Retina (tissue), 1 donor: ENCODE measurements around the gene TTC19.
"Not testable (repeated sequence)": the region's sequence is repeated elsewhere in the genome, so short reads cannot be mapped to it uniquely, and the experiment has no call there.

Experiments
- DNase-seq: peaks from one replicate; pipeline ENCODE4 v3.0.0-alpha.2; 2016

Gene TTC19

DNA sequence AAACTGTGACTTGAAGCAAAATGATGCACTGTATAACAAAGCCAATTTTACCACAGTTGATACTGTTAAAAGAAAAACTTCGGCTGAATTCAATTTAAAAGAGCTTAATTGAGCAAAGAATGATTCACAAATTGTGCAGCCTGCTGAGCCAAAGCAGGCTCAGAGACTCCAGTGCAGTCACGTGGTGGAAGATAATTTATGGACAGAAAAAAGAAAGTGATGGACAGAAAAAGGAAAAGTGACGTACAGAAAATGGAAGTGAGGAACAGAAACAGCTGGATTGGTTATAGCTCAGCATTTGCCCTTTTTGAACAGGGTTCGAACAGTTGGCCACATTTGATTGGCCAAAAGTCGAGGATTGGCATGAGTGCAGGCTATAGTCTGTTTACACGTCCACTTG, 25.8 kb upstream of the TTC19 start:
- no peak for DNase-seq

DNA sequence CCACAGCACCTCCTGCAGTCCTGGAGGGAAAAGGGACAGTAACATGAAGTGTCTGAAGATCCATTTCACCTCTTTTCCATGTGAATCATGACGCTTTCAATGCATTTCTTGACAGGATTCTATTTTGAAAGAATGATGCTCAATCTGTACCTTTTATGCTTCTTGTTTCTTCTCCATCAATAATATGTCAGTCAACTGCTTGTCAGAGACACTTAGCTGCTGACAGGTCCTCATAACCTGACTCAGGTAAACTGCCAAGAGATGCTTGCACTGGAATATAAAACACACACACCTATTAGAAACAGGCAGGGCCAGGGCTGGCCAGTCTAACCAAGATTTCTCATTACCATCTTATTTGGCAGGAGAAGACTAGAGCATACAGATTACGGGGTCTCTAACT, 21.7 kb upstream of the TTC19 start:
- DNase-seq: no peak

DNA sequence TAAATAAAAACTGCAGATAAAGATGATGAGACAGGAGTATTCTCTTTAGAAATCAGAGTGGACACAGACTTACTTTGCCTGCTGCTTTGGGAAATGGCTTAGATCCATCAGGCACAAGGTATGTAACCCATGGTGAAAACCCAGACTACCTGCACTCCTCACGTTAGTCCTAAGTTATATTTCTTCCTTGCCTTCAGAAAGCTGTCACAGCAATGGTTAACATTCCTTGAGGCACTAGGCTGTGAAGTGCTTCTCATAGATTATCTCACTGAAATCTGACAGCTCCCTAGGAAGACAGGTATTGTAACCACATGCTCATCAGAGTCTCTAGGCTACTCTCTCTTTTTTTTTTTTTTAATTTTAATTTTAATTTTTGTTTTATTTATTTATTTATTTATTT, 21.0 kb upstream of the TTC19 start:
- no peak for DNase-seq

DNA sequence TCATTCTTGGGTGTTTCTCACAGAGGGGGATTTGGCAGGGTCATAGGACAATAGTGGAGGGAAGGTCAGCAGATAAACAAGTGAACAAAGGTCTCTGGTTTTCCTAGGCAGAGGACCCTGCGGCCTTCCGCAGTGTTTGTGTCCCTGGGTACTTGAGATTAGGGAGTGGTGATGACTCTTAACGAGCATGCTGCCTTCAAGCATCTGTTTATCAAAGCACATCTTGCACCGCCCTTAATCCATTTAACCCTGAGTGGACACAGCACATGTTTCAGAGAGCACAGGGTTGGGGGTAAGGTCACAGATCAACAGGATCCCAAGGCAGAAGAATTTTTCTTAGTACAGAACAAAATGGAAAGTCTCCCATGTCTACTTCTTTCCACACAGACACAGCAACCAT, 20.6 kb upstream of the TTC19 start:
- DNase-seq: not testable (repeated sequence)

DNA sequence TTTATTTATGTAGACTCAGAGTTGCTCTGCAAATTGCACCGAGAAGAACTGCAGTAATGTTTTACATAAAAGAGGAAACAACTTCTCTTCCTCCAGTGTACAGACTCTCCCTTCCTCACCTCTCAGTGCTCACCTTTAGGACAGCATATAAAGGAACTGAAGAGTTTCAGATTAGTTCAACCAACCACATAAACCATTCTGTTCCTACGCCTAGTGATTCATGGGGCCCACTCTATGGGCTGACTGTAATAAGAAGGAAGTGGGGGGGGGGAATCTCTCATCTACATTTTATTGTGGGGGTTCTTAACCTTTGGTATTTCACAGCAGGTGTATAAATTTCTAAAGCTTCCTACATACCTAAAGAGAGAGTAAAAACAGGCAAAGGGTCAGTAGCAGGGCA, 18.4 kb upstream of the TTC19 start:
- no peak for DNase-seq

DNA sequence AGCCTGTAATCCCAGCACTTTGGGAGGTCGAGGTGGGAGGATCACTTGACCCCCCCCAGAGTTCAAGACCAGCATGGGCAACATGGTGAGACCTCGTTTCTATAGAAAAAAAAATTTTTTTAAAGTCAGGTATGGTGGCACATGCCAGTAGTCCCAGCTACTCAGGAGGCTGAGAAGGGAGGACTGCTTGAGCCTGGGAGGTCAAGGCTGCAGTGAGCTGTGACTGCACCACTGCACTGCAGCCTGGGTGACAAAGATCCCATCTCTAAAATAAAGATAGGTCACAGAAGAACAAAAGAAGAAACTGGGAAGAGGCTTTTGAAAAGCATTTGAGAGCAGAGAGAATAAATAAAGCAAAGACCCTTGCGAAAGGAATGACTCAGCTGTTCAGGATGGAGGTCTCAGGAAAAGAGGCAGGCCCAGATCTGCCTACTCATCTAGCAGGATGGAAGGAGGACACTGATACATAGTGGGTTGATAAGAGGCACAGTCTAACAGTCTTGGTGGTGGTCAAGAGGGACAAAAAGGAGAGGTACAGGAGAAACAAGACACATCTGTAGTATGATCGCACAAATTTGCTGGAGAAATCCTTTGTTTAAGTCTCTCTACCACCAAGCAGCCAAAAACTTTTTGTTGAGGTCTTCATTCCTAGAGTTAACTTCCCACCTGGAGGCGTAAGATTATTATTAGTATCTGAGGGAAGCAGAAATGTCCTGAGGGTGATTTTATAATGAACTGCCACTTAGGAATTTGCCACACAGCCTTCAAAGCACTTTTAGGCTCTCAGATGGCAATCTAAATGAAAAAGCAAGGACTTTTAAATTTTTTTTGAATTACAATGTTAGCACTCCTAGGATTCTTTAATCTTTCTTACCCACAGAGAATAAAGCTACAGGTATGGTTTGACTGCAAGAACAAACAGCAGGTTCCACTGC, 17.7 kb upstream of the TTC19 start:
- DNase-seq: no peak

DNA sequence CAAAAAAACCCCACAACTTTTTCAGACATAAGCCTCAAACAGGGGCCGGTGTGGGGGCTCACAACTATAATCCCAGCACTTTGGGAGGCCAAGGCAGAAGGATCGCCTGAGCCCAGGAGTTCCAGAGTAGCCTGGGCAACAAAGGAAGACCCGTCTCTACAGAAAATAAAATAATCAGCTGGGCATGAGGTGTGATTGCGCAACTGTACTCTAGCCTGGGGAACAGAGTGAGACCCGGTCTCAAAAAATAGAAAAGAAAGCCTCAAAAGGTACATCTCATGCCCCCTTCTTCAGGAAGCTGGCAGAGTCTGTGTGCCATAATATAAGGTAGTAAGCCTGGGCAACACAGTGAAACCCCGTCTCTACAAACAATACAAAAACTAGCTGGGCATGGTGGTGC, 3.3 kb upstream of the TTC19 start:
- DNase-seq: no peak

DNA sequence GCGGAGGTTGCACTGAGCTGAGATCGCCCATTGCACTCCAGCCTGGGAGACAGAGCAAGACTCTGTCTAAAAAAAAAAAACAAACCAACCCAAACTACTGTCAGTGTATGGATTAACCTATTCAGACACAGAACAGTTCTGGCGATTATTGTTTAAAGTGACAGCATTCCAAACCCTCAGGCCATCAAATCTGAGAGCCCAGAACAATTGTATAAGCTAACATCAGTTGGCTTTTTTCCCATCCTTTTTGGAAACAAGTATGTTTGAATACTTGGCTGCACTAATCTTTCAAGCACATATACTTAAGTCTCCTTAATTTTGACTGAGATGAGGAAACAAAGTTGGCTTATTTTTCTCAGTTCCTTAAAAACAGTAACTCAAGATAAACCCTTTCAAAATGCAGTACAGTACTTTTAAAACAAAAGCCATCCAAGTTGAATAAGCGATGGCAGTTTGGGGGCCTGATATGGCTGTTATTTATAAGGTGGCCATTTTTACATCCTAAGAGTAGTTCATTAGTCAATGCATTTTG, 1.5 kb upstream of the TTC19 start:
- DNase-seq: no peak

DNA sequence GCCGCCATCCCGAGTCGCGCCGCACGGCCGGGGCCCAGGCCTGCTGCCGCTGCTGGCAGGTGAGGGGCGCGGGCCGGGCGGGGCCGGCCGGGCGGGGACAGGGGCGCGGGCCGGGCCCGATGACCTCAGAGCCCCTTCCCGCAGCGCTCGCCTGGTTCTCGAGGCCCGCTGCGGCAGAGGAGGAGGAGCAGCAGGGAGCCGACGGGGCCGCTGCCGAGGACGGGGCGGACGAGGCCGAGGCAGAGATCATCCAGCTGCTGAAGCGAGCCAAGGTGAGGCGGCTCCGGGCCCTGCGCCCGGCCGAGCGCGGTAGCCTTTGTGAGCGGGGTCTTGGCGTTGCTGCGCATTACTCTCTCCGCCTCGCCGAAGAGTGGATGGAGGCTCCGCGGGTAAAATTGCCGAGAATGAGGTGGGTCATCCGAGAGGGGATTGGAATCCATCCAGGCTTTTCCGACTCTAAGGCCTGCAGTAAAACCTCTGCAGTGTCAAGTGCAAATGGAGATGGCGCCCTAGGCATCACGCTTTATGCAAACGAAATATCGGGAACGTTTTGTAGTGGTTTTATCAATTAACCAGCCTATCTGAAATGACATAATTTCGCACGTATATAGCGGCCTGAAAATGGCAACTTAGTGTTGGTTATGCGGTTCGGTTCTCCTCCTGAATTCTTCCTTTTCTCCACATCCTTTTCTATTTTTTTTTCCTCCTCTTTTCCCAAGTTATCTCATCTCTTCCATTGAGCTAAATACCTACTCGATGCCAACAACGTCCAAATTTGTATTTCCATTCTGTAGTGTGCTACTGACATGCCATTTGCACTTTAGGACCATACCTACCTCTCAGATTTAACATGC, 577 bp downstream of the TTC19 start:
- peak; percentile 81 for DNase-seq

DNA sequence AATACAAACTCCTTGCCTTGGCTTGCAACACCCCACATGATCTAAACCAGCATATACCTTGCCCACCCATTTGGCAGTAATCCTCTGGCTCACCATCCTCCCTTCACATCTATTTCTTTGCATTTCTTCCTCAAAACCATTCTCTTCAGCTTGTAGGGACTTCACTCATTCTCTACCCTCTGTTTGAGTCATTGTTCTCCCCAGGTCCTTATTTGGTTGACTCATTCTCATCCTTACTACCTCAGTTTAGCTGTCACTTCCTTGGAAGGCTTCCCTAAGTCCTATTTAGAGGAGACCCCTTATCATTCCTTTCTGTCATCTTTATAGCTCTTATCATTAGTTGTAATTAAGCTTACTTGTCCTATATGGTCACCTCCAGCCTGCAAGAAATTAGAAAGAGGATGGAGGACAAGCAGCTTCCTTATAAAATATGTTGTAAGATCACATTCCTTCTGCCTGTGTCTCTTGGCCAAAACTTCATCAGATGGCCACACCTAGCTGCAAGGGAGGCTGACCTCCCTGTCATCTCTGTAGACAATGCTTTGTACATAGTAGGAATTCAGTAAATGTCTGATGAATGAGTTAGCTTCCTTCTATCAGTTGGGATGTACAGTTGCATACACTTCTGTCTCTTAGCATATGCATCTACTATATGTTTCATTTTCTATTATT, 1.7 kb downstream of the TTC19 start:
- no peak for DNase-seq

DNA sequence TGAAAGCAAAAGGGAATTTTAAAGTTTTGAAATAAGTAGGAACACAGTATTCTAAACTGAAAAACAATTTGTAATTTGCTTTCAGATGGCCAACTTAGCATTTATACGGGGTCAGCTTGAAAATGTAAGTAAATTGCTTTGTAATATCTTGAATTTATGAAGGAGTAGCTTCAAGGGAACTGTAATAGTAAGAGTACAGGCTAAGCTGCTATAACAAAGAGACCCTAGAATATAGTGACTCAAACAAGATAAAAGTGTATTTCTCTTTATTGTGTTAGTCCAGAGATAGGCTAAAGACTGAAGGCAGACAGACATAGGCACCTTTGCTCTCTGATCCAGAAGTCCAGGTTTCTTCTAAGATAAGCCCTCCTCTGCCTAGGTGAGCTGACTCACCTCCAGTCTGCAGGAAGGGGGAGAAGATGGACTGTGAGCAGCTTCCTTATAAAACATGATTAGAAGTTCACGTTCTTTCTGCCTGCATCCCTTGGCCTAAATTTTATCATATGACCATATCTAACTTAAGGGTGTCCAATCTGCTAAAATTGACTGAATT, 3.2 kb downstream of the TTC19 start:
- DNase-seq: no peak

DNA sequence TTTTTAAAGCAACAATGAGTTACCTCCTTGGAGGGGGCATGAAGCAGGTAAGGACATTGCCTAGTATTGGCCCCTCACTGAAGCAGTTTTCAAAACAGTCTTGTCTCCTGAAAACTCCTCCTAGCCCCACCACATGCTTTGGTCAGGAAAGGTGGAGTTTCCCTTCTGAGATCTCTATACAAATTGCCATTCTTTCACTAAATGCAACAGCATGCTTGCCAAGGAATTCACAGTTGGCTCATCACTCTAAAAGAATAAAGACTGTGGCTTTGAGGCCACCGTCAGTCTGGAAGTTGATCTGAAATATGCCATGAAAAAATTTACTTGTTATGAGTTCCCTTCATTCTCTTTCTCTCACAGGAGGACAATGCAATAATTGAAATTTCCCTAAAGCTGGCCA, 4.2 kb downstream of the TTC19 start:
- DNase-seq: no peak

DNA sequence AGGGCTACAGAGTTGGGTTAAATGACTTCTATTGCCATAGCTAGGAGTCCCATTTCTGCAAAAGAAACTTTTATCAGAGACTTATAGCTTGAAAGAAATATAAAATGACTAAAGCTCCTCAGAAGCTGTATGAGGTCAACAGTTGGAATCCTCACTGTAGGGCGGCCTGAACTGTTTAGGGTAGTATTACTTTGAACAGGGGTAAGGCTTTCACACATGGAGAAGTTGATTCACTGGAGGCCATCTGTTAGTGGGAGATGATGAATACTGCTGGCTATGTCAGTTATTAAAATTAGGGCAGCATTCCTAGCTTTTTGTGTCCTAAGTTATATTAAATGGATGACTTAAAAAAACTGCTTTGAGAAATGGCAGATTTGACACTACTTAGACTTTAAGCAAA, 6.0 kb downstream of the TTC19 start:
- DNase-seq: no peak

DNA sequence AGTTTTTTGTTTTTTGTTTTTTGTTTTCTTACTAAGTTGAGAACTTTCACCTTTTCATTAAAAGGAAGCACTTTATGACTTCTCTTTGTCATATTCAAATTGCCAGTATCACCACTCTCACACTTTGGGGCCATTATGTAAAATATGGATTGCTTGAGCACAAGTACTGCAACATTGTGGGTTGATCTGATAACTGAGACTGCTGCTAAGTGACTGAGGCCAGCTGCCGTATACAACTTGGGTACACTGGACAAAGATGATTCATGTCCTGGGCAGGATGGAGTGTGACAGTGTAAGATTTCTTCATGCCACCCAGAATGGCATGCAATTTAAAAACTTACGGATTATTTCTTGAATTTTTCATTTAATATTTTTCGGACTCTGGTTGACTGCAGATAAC, 7.8 kb downstream of the TTC19 start:
- DNase-seq: no peak

DNA sequence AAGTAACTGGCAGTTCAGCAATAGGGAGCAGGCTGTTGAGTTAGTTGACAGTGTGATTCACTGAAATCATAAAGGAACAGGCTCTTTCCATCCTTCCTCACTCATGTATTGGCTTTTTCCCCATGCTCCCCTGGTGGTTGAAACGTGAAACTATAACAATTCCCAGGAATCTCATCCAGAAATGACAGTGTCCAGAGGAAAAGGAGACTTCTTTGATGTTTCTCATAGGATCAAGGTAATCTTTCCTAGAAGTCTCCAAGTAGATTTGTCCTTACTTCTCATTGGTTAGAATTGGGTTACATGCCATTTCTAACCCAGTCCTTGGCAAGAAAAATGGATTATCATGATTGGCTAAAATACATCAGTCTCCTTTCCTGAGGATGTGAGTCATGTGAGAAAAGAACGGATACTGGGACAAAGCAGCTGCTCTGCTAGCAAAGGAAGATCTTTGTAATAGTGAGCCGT, 14.4 kb downstream of the TTC19 start:
- DNase-seq: no peak

DNA sequence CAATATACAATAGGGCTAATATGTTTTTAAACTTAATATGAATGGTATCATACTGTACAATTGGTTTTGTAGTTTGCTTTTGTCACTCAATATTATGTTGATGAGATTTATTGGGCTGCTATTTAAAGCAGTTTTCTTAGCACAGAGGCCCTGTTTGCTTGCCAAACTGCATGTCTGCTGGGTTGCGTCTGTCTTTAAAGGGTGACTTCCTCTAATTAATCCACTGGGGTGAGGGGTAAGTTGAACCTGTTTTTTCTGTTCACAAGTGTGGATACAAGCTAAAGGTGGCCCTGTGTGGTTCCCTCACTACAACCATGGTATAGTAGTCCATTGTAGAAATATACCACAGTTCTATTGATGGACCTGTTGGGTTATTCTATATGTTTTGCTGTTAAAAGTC, 19.7 kb downstream of the TTC19 start:
- DNase-seq: no peak

DNA sequence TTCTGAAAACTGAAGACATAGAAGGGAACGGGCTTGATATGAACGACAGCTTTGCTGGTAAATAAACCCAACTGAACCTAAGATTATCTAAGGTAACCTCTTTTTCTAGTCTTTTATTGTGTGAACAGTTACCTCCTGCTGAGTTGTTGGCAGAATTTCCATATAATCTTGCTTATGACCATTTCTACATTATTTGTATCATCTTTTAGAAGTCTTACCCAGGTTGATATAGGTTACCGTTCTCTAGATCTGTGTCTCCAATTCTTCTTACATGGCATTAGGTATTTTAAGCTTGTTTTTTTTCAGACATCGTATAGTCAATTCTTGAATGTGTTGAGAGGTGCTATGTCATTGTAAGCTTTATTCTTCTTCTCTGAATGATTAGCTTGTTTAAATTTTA, 24.3 kb downstream of the TTC19 start:
- DNase-seq: no peak

DNA sequence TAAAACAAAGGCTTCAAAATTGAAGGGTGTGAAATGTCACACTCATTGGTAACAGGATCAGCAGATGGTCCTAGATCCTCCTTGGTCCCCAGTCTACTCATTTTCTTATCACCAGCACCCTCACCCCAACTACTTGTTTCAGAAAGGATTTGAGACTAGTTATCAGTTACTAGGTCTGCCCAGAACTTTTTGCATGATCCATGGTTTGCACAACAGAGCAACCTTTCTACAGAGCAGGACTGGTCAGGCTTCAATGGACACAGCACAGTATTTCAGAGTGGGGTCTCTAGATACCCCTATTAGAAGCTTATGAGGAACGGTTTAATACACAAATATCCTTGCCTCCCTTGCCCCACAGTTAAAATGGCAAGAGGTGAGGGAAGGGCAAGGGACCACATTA, 25.6 kb downstream of the TTC19 start:
- DNase-seq: no peak

DNA sequence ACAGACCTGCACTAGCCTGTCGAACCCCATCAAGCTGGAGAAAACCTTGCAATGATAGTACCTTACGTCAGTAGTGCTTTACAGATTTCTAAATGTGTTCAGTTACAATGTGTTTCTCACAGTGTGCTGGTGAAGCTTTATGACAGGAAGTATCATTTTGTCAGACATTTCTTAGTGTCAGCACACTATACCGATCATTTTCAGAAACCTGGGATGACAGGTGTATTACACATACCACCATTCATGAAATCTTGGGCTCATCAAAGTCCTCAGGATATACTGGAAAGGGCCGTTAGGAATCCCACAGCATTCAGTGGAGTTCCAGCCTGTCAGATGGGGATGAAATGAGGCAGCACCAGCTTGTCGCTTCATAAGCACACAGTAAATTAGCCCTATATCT, 27.3 kb downstream of the TTC19 start:
- no peak for DNase-seq

DNA sequence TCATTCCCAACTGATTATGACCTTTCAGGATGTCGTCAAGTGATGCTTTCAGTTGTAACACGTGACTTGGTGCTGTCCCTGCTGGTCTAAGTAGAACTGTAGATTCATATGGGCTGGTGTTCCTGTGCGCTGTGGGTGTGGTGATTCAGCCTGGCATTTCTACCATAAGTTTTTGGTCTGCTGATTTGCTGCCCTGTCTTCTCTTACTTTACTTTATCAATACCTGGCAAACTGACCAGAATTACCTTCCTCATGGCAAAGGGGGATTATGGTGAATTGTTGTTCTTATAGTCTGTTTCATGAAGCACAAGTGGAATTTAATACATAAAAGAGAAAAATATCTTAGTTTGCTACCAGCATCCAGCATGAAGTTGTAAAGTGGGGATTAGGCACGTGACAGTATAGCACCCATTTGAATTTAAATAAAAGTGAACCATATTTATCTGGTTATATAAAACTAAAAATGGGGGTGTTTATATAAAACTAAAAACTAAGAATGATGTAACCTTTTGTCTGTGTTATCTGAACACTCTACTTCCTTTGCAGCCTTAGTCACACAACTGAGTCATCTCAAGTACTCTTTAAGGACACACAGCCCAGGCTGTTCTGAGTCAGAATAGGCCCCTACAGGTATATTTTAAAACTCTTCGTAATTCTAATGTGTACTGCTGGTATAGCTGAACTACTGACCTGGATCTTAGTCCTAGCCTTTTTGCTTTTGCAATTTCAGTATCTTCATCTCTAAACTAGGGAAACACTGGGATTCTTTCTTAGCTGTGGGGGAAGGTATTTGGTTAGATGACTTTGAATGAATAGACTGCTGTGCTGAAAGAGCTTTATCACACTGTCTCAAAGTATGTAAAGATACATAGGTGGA, 28.3 kb downstream of the TTC19 start:
- DNase-seq: no peak

DNA sequence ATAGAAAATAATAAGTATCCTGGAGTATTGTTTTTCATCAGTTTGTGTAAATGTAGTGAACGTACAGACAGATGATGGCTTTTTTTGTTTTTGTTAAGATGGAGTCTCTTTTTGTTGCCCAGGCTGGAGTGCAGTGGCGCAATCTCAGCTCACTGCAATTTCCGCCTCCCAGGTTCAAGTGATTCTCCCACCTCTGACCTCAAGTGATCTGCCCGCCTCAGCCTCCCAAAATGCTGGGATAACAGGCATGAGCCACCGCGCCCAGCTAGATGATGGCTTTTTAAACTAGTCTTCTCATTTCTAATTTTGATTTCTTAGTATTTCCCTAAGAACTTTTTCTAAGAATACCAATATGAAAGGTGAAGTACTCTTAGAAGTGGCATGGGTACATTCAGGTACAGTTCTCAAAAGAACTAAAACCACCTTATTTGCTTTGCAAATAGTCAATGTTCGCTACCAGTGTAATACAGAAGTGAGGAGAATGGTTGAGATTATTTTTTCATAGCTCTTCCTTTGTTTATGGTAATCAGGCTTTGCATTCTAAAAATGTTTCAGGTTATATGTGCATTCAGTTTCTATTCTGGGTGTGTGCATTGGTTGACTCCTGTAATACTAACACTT, 34.2 kb downstream of the TTC19 start:
- no peak for DNase-seq
